HG03139 (cell line): ENCODE results near the gene NCKIPSD.

Experiments used
- ATAC-seq: cut with Tn5 transposase; IDR thresholded peaks from one replicate; pipeline ENCODE4 v1.9.1; 2021; ENCODE audit not compliant: unreplicated experiment

NCKIPSD gene

GRCh38 chr3:48650723-48651122 lies 35.0 kb downstream of the NCKIPSD start:
- ATAC-seq = no peak

DNA sequence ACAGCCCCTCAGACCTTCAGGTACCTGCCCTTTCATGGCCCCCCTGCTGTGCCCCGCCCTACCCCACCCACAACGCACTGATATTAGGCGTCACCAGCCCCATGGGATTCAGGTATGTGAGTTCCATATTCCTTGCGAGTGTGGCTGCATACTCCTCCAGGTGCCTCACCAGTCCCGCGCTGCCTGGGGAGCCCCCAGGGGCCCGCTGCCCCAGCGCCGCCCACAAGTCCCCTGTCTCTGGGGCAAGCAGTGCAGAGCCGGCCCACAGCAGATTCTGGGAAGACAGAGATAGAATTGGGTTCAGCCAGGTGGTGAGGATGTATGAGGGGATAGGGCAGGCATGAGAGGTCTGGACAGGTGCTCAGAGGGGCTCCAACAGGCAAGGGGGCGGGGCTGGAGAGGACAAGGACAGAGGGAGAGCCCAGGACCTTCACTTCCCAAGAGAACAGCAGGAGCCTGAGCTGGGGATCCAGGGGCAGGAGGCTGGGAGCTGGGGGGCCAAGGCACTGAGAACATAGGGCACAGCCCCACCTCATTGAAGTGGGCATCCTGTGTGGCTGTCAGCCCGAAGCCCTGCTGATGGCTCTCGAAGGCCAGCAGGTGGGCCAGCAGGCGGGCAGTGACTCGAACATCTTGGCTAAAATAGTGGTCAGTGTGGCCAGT lies 37.4 kb downstream of the NCKIPSD start:
- ATAC-seq = no peak

DNA sequence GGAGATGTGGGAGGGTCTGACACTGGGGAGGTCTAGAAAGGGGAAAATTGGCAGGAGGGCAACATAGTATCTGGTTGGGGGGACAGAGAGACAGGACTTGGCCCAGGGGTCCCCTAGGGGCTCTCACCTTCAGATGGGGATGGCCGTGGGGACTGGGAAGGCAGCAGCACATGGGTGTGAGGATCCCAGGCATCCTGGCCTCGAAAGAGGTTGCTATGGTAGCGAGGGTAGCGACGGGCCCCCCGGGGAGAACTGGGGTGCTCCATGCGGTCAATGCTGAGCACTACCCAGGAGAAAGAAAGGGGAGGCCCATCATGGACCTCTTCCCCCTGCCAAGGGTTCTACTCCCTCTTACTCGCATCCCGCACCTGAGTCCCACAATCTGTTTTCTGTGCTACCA lies 38.0 kb downstream of the NCKIPSD start:
- ATAC-seq = no peak

- ATAC-seq = no peak
Observed at GRCh38 chr3:48644898-48645760, 40.6 kb downstream of the NCKIPSD start.

DNA sequence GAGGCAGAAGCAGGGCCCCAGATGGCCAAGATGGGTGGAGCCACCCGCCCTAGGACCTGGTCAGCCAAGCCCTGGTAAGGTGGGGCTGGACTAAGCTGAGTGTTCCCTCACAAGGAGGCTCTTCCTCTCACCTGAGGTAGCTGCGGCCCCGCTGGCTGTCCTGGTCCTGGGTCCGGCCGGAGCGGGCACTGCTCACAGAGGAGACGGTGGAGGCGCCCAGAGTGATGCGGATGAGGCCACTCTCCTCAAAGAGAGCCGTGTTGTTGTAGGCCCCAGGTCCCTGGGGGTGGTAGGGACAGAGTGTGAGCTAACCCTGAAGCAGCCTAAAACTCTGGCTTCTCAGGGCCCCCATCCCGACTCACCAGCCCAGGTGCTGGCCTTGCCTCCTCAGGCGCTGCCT lies 43.1 kb downstream of the NCKIPSD start:
- ATAC-seq = no peak

DNA sequence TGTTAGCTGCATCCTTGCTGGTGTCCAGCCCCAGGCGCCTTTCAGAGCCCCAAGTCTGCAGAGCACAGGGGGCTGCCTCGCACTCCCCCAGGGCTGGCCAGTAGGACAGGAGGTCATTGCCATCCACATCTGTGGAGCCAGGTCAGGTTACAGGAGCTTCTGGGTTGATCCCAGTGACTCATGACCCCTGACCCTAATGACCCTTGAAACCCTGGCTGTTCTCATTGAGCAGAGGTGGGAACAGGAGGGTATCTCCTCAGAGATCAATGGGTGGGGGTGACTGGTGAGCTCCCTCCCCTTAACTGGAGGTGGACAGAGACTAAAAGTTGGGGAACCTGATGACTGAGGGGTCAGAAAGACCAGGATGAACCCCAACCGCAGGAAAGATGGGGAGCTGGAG lies 44.3 kb downstream of the NCKIPSD start:
- ATAC-seq = no peak

GRCh38 chr3:48639944-48640606 lies 45.6 kb downstream of the NCKIPSD start:
- no peak for ATAC-seq

- no peak for ATAC-seq
Observed at GRCh38 chr3:48637305-48637704, 48.4 kb downstream of the NCKIPSD start.

- no peak for ATAC-seq
Observed at GRCh38 chr3:48636149-48636655, 49.5 kb downstream of the NCKIPSD start.

DNA sequence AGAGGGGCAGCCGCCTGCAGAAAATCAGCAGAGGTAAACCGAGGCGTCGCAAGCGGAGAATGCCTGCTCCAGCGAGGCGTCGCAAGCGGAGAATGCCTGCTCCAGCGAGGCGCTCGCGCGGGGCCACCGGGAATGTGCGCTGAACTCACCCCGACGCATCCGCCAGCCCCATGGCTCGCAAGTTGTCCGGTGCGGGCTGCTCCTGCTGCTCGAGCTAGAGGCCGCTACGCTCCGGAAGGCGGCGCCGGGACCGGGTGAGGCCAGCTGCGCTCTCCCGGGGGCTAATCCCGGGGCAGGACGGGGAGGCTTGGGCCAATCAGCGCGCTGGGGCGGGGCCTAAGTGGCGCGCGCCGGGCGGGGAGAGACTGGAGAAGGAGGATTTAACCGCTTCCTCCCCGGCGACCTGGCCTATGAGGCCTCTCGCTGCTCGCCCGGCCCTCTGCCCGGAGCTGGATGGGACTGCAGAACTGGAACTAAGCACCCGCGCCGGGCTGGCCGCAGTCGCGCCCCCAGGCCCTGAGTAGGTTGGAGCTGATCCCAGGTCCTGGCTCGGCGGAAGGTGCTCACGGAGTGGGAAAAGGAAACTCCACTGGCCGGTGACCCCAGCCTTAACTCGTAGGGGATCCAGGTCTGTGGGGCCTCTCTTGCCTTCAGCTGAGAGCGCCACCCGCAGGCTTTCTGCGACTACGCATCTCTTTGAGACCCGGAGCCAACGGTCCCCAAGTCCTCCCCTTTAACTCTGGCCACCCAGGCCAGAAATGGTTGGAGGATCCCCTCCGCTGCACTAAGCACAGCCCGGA lies 50.3 kb downstream of the NCKIPSD start, which contains the start of gene SLC26A6:
SLC26A6 (minus strand) TSS at position 240 of the 800 bp plus-strand sequence; CDS start at position 172, 68 bp downstream.
- ATAC-seq = peak; percentile 87

DNA sequence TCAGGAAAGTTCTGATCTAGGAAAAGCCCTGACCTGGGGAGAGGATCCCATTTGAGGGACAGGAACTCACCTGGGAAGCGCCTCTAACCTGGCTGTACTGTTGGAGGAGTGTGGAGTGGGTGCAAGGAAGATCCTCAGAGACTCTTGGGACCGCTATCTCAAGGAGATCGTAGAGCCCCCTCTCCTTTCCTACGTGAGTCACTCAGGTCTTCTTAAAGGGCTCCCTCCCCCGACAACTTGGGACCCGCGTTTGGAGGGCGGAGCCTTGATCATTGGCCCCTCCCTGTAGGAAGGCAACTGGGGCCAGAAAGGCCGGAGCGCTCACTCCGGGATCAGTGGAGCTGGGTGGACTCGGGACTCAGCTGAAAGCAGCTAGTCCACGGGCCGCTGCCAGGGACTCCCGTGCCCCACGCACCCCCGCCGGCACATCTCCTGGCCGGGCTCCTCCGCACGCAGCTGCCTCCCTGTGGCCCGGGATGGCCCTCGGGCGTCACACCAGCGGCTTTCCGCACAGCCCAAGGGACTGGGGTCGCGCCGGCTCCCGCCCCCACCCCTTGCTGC lies 51.0 kb downstream of the NCKIPSD start:
- no peak for ATAC-seq

DNA sequence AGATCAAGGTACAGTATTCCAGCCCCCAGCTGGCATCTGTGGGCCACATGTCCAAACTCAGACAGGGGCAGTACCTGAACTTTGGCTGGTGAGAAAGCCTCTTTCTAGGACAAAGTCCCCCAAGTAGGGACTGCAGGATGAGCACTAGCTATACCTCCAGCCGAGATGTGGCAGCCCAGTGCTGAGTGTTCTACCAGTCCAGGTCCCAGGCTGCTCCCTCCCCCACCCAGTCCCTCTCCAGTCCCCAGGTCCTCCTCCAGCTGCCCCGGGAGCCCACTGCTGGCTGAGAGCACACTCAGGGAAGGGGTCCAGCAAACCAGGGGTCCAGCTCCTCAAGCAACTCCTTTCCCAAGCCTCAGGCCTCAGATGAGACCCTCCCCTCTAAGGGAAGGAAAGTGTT lies 52.0 kb downstream of the NCKIPSD start:
- no peak for ATAC-seq

DNA sequence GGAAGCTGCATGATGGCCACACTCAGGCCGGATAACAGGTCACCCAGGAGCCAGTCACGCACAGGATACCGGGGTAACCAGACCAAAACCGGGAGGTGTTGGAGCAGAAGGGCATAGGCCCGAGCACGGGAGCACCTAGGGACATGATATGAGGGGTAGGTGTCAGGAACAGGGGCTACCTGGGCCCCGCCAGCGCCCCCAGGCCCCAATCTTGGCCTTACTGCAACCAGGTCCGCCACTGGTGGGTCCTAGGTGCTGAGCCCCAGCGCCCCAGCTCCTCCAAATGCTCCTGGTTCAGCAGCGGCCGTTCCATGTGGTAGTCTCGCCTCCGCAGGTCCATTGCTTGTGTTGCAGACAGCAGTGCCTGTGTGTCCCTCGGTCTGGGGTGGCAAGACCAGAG lies 52.5 kb downstream of the NCKIPSD start:
- ATAC-seq = no peak

- no peak for ATAC-seq
Observed at GRCh38 chr3:48631516-48632448, 53.9 kb downstream of the NCKIPSD start.

GRCh38 chr3:48630833-48631232 lies 54.9 kb downstream of the NCKIPSD start:
- no peak for ATAC-seq

DNA sequence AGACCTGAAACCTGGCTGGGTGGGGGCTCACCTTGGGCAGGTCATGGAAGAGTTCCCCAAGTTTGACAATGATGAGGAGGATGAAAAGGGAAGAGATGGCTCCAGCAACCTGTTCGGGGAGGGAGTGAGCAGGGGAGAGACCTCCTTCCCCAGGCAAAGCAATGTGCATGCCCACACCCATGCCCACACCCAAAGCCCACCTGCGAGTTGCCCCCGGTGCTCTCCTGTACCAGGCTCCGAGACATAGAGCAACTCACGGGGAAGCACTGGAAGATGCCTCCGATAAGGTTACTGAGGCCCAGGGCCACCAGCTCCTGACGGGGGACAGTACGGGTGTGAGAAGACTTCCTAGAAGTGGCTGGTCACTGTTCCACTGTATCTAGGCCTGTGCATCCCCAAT lies 55.3 kb downstream of the NCKIPSD start:
- ATAC-seq = no peak

DNA sequence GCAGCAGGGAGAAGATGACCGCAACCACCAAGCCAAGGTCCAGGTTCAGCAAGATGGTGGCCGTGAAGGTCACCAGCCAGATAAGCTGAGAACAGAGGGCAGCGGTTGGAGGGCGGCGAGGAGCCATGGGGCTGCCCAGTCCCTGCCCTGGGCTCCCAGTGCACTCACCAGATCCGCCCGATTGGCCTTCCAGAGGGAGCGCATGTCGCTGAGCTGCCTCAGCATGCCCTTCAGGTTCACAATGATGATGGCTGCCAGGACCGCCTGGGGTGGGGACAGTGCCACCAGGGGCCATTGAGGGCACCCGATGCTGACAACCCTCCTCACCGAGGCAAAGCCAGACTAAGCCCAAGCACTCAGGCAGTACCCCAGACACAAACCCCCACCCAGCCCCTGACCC lies 55.8 kb downstream of the NCKIPSD start:
- ATAC-seq = no peak

GRCh38 chr3:48628277-48629017 lies 57.3 kb downstream of the NCKIPSD start:
- ATAC-seq = no peak

- no peak for ATAC-seq
Observed at GRCh38 chr3:48625600-48625999, 60.1 kb downstream of the NCKIPSD start.
